Activated CD4-positive, alpha-beta T cell treated with anti-CD3 and anti-CD28 coated beads, Interleukin-2, Interleukin-6, amounts not matched to agents 100 ng/mL and 50 ng/mL, durations not matched to agents 16 hours and 8 hours (primary cell): ENCODE results near the gene ALOX15.
"Not testable (repeated sequence)": the region's sequence is repeated elsewhere in the genome, so short reads cannot be mapped to it uniquely, and the experiment has no call there.

ENCODE experiments used
- DNase-seq: peaks from one replicate; pipeline ENCODE4 v3.0.0-alpha.2; 2020

Gene ALOX15

GRCh38 chr17:4652997-4653396 is 11.5 kb upstream of the ALOX15 start:
- no peak for DNase-seq

- no peak for DNase-seq
These were observed 7.3 kb upstream of the ALOX15 start for GRCh38 chr17:4648741-4649140.

- DNase-seq, result no peak
These were observed 4.2 kb upstream of the ALOX15 start for GRCh38 chr17:4645642-4646041.

GRCh38 chr17:4643676-4644075 is 2.2 kb upstream of the ALOX15 start:
- DNase-seq, result no peak

GRCh38 chr17:4642286-4642685 is 808 bp upstream of the ALOX15 start:
- DNase-seq, result no peak

GRCh38 chr17:4640569-4641188 is 799 bp downstream of the ALOX15 start:
- DNase-seq, result peak; percentile 32

GRCh38 chr17:4639301-4640059 is 2.0 kb downstream of the ALOX15 start:
- peak; percentile 44 for DNase-seq

GRCh38 chr17:4638766-4639165 is 2.7 kb downstream of the ALOX15 start:
- DNase-seq, result not testable (repeated sequence)

GRCh38 chr17:4636474-4637100 is 4.9 kb downstream of the ALOX15 start:
- no peak for DNase-seq

GRCh38 chr17:4635823-4636375 is 5.6 kb downstream of the ALOX15 start:
- peak; percentile 9 for DNase-seq

- no peak for DNase-seq
These were observed 6.5 kb downstream of the ALOX15 start for GRCh38 chr17:4634976-4635375.

- DNase-seq, result no peak
These were observed 7.8 kb downstream of the ALOX15 start for GRCh38 chr17:4633643-4634042.

- DNase-seq, result no peak
These were observed 8.9 kb downstream of the ALOX15 start for GRCh38 chr17:4632581-4632920.

GRCh38 chr17:4631836-4632580 is 9.5 kb downstream of the ALOX15 start:
- DNase-seq, result no peak

GRCh38 chr17:4631431-4631830 is 10.0 kb downstream of the ALOX15 start:
- no peak for DNase-seq

GRCh38 chr17:4626734-4627256 is 14.7 kb downstream of the ALOX15 start:
- DNase-seq, result no peak

GRCh38 chr17:4625181-4625617 is 16.3 kb downstream of the ALOX15 start:
- DNase-seq, result no peak

GRCh38 chr17:4624451-4624911 is 17.0 kb downstream of the ALOX15 start:
- DNase-seq, result not testable (repeated sequence)

- no peak for DNase-seq
These were observed 18.2 kb downstream of the ALOX15 start for GRCh38 chr17:4623249-4623648.

- no peak for DNase-seq
These were observed 19.1 kb downstream of the ALOX15 start for GRCh38 chr17:4622375-4622774.

GRCh38 chr17:4620531-4621101 is 20.9 kb downstream of the ALOX15 start:
- DNase-seq, result no peak

- no peak for DNase-seq
These were observed 23.7 kb downstream of the ALOX15 start for GRCh38 chr17:4617590-4618351.
